HEK293 (cell line): Measurements from ENCODE around the gene LRRC59.

Experiments used
- FEZF1 ChIP-seq: fragments of 450-650 bp; formaldehyde crosslinking; IDR thresholded peaks from 2 replicates; pipeline ENCODE4 v1.5.1; 2016; ENCODE audit warnings: missing biosample characterization, missing genetic modification characterization
- IKZF3 ChIP-seq: fragments of 450-650 bp; IDR thresholded peaks from 2 replicates; pipeline ENCODE4 v1.5.0; 2018; ENCODE audit warnings: missing biosample characterization, mild to moderate bottlenecking, missing genetic modification characterization, moderate library complexity
- INSM2 ChIP-seq: fragments of 450-650 bp; formaldehyde crosslinking; IDR thresholded peaks from 2 replicates; pipeline ENCODE4 v1.5.1; 2016; ENCODE audit warnings: missing biosample characterization, missing genetic modification characterization
- PRDM4 ChIP-seq: fragments of 450-650 bp; formaldehyde crosslinking; IDR thresholded peaks from 2 replicates; pipeline ENCODE4 v1.5.1; 2017; ENCODE audit warnings: missing biosample characterization, missing genetic modification characterization
- ZBTB26 ChIP-seq: fragments of 450-650 bp; formaldehyde crosslinking; optimal IDR thresholded peaks from 2 replicates; pipeline ENCODE3; 2016; ENCODE audit warnings: missing biosample characterization, mild to moderate bottlenecking, missing genetic modification characterization
- ZEB2 ChIP-seq: fragments of 450-650 bp; formaldehyde crosslinking; IDR thresholded peaks from 2 replicates; pipeline ENCODE4 v1.5.1; 2016; ENCODE audit warnings: missing biosample characterization, missing genetic modification characterization
- ZFHX2 ChIP-seq: fragments of 450-650 bp; formaldehyde crosslinking; conservative IDR thresholded peaks from 2 replicates; pipeline ENCODE4 v1.5.1; 2016; ENCODE audit warnings: missing biosample characterization, missing genetic modification characterization
- ZNF140 ChIP-seq: fragments of 450-650 bp; formaldehyde crosslinking; IDR thresholded peaks from 2 replicates; pipeline ENCODE4 v1.5.1; 2016; ENCODE audit warnings: missing biosample characterization, missing genetic modification characterization
- ZNF23 ChIP-seq: fragments of 450-650 bp; formaldehyde crosslinking; IDR thresholded peaks from 2 replicates; pipeline ENCODE4 v1.5.1; 2016; ENCODE audit warnings: missing biosample characterization, missing genetic modification characterization, borderline replicate concordance
- ZNF239 ChIP-seq: fragments of 450-650 bp; formaldehyde crosslinking; IDR thresholded peaks from 2 replicates; pipeline ENCODE4 v1.5.1; 2016; ENCODE audit warnings: missing biosample characterization, missing genetic modification characterization
- ZNF362 ChIP-seq: fragments of 450-650 bp; formaldehyde crosslinking; IDR thresholded peaks from 2 replicates; pipeline ENCODE4 v1.5.1; 2016; ENCODE audit warnings: missing biosample characterization, missing genetic modification characterization
- ZNF426 ChIP-seq: fragments of 450-650 bp; formaldehyde crosslinking; IDR thresholded peaks from 2 replicates; pipeline ENCODE4 v1.5.1; 2017; ENCODE audit warnings: missing biosample characterization, missing genetic modification characterization, mild to moderate bottlenecking, inconsistent platforms, moderate library complexity
- ZNF488 ChIP-seq: fragments of 450-650 bp; formaldehyde crosslinking; IDR thresholded peaks from 2 replicates; pipeline ENCODE4 v1.5.1; 2016; ENCODE audit warnings: missing biosample characterization, missing genetic modification characterization
- ZNF514 ChIP-seq: fragments of 450-650 bp; formaldehyde crosslinking; IDR thresholded peaks from 2 replicates; pipeline ENCODE4 v1.5.1; 2016; ENCODE audit warnings: missing biosample characterization, missing genetic modification characterization
- ZNF518A ChIP-seq: fragments of 450-650 bp; formaldehyde crosslinking; conservative IDR thresholded peaks from 2 replicates; pipeline ENCODE4 v1.5.1; 2016; ENCODE audit warnings: low read depth, missing biosample characterization, missing genetic modification characterization
- ZNF548 ChIP-seq: fragments of 450-650 bp; formaldehyde crosslinking; IDR thresholded peaks from 2 replicates; pipeline ENCODE4 v1.5.1; 2016; ENCODE audit warnings: missing biosample characterization, missing genetic modification characterization
- ZNF555 ChIP-seq: fragments of 450-650 bp; formaldehyde crosslinking; conservative IDR thresholded peaks from 2 replicates; pipeline ENCODE4 v1.5.1; 2017; ENCODE audit warnings: missing biosample characterization, mild to moderate bottlenecking, missing genetic modification characterization, inconsistent platforms
- ZNF580 ChIP-seq: fragments of 450-650 bp; formaldehyde crosslinking; IDR thresholded peaks from 2 replicates; pipeline ENCODE4 v1.5.1; 2016; ENCODE audit warnings: missing biosample characterization, missing genetic modification characterization
- ZNF645 ChIP-seq: fragments of 450-650 bp; formaldehyde crosslinking; IDR thresholded peaks from 2 replicates; pipeline ENCODE4; 2016; ENCODE audit warnings: missing biosample characterization, missing genetic modification characterization
- ZNF664 ChIP-seq: fragments of 450-650 bp; formaldehyde crosslinking; IDR thresholded peaks from 2 replicates; pipeline ENCODE4 v1.5.1; 2016; ENCODE audit warnings: missing biosample characterization, missing genetic modification characterization
- ZNF707 ChIP-seq: fragments of 450-650 bp; formaldehyde crosslinking; IDR thresholded peaks from 2 replicates; pipeline ENCODE4 v1.5.1; 2016; ENCODE audit warnings: missing biosample characterization, missing genetic modification characterization
- ZNF76 ChIP-seq: fragments of 450-650 bp; formaldehyde crosslinking; IDR thresholded peaks from 2 replicates; pipeline ENCODE4; 2016; ENCODE audit warnings: low read depth, missing biosample characterization, missing genetic modification characterization, borderline replicate concordance
- ZNF777 ChIP-seq: fragments of 450-650 bp; formaldehyde crosslinking; IDR thresholded peaks from 2 replicates; pipeline ENCODE4 v1.5.1; 2017; ENCODE audit warnings: missing biosample characterization, missing genetic modification characterization, borderline replicate concordance
- ZNF791 ChIP-seq: fragments of 450-650 bp; formaldehyde crosslinking; IDR thresholded peaks from 2 replicates; pipeline ENCODE4 v1.5.1; 2016; ENCODE audit warnings: missing biosample characterization, missing genetic modification characterization
- ZSCAN4 ChIP-seq: fragments of 450-650 bp; formaldehyde crosslinking; IDR thresholded peaks from 2 replicates; pipeline ENCODE4 v1.5.1; 2017; ENCODE audit warnings: missing biosample characterization, missing genetic modification characterization

Gene LRRC59

GRCh38 chr17:50362661-50363060, 34.7 kb downstream of the LRRC59 start (continued):
- TF ChIP-seq ZNF664 (tag by site-specific recombination): peak; percentile 73
- TF ChIP-seq ZNF791 (tag by site-specific recombination): peak; percentile 70; the same call in 1 of the 2 replicates
- no peak for TF ChIP-seq ZNF707 (tag by site-specific recombination)
- no peak for TF ChIP-seq ZNF362
- TF ChIP-seq ZFHX2 (tag by site-specific recombination): no peak
- TF ChIP-seq ZNF645 (tag by site-specific recombination): no peak
- no peak for TF ChIP-seq FEZF1 (tag by site-specific recombination)
- TF ChIP-seq ZNF426: peak; percentile 85
- TF ChIP-seq ZNF140 (tag by site-specific recombination): peak; percentile 67; the same call in 1 of the 2 replicates
- TF ChIP-seq ZNF580 (tag by site-specific recombination): 0 out of 2 replicates have a peak, but pooled peaks have one; percentile 29
- no peak for TF ChIP-seq ZNF548
- no peak for TF ChIP-seq ZNF76 (tag by site-specific recombination)
- TF ChIP-seq PRDM4 (tag by site-specific recombination): no peak
- TF ChIP-seq ZNF23 (tag by site-specific recombination): no peak
- no peak for TF ChIP-seq ZEB2
- peak; percentile 86 for TF ChIP-seq ZNF518A (tag by site-specific recombination)
- peak; percentile 71 for TF ChIP-seq ZNF555 (tag by site-specific recombination)
- no peak for TF ChIP-seq IKZF3
- TF ChIP-seq ZBTB26 (tag by site-specific recombination): no peak
- TF ChIP-seq INSM2 (tag by site-specific recombination): no peak
- no peak for TF ChIP-seq ZNF488
- no peak for TF ChIP-seq ZNF239
- TF ChIP-seq ZNF777 (tag by site-specific recombination): no peak
- TF ChIP-seq ZNF514 (tag by site-specific recombination): no peak
- no peak for TF ChIP-seq ZSCAN4 (tag by site-specific recombination)
